ENCODE results near the gene ATP9A. TPM values are rescaled to one million over a fixed set of nuclear protein-coding genes. Genes with fewer than 3 reads are reported as not detected.

The ATP9A gene
- total and polyA plus RNA-seq, 10 of the 15 experiments (the other 5 are each of a cell fraction or from before 2014, with no cell fraction given): 0.03 to 0.81 (median 0.14) TPM

DNA sequence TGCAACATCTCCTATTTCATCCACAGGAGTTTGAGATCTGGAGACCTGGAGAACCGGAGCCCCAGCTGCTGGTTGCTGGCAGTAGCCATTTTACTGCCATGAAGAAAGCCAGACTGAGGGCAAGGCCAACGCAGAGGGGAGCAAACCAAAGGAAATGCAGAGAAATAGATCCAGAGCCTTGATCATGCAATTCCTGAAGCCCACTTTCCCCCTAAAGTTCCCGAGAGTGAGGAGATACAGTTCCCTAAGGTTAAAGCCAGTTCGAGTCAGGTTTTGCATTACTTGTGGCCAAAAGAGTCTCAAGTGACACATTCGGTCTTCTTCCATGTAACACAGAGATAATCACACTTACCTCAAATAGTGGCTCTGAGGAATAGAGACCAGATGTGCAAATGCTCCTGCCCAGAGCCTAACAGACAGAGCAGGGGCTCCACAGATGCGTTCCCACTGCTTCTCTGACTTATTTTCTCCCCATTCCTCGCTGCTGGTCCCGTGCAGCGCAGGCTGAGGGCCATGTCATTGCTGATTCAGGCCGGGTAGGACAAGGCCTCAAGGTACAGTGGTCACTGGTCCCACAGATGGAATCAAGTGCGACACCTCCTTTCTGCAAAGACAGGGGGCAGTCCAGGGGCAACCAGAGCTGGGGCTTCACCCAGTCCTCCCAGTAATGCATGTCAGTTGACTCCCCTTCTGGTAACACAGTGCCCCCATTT is 190.6 kb downstream of the ATP9A start (continued):
- TF ChIP-seq, protein P1, sequence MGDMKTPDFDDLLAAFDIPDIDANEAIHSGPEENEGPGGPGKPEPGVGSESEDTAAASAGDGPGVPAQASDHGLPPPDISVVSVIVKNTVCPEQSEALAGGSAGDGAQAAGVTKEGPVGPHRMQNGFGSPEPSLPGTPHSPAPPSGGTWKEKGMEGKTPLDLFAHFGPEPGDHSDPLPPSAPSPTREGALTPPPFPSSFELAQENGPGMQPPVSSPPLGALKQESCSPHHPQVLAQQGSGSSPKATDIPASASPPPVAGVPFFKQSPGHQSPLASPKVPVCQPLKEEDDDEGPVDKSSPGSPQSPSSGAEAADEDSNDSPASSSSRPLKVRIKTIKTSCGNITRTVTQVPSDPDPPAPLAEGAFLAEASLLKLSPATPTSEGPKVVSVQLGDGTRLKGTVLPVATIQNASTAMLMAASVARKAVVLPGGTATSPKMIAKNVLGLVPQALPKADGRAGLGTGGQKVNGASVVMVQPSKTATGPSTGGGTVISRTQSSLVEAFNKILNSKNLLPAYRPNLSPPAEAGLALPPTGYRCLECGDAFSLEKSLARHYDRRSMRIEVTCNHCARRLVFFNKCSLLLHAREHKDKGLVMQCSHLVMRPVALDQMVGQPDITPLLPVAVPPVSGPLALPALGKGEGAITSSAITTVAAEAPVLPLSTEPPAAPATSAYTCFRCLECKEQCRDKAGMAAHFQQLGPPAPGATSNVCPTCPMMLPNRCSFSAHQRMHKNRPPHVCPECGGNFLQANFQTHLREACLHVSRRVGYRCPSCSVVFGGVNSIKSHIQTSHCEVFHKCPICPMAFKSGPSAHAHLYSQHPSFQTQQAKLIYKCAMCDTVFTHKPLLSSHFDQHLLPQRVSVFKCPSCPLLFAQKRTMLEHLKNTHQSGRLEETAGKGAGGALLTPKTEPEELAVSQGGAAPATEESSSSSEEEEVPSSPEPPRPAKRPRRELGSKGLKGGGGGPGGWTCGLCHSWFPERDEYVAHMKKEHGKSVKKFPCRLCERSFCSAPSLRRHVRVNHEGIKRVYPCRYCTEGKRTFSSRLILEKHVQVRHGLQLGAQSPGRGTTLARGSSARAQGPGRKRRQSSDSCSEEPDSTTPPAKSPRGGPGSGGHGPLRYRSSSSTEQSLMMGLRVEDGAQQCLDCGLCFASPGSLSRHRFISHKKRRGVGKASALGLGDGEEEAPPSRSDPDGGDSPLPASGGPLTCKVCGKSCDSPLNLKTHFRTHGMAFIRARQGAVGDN (IDR thresholded peaks at IDR 0.05): no peak
- TF ChIP-seq, protein P2, sequence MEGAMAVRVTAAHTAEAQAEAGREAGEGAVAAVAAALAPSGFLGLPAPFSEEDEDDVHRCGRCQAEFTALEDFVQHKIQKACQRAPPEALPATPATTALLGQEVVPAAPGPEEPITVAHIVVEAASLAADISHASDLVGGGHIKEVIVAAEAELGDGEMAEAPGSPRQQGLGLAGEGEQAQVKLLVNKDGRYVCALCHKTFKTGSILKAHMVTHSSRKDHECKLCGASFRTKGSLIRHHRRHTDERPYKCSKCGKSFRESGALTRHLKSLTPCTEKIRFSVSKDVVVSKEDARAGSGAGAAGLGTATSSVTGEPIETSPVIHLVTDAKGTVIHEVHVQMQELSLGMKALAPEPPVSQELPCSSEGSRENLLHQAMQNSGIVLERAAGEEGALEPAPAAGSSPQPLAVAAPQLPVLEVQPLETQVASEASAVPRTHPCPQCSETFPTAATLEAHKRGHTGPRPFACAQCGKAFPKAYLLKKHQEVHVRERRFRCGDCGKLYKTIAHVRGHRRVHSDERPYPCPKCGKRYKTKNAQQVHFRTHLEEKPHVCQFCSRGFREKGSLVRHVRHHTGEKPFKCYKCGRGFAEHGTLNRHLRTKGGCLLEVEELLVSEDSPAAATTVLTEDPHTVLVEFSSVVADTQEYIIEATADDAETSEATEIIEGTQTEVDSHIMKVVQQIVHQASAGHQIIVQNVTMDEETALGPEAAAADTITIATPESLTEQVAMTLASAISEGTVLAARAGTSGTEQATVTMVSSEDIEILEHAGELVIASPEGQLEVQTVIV (IDR thresholded peaks at IDR 0.05; ENCODE audit: borderline replicate concordance, partially characterized antibody): no peak
- TF ChIP-seq SP1 (IDR thresholded peaks at IDR 0.05; ENCODE audit: low read depth, low read length) (no peak), NR2F1 (conservative IDR thresholded peaks at IDR 0.05) (no peak), HCFC1 (IDR thresholded peaks at IDR 0.05; ENCODE audit: low read length) (no peak), PAX8 (IDR thresholded peaks at IDR 0.05) (no peak), TARDBP (IDR thresholded peaks at IDR 0.05; ENCODE audit: borderline replicate concordance) (no peak), IKZF2 (IDR thresholded peaks at IDR 0.05) (no peak), ZNF24 (IDR thresholded peaks at IDR 0.05) (no peak), MTA3 (IDR thresholded peaks at IDR 0.05; ENCODE audit: borderline replicate concordance, low read length) (no peak), SUZ12 (IDR thresholded peaks at IDR 0.05; ENCODE audit: unreplicated experiment) (no peak)
- TF ChIP-seq, protein P3, sequence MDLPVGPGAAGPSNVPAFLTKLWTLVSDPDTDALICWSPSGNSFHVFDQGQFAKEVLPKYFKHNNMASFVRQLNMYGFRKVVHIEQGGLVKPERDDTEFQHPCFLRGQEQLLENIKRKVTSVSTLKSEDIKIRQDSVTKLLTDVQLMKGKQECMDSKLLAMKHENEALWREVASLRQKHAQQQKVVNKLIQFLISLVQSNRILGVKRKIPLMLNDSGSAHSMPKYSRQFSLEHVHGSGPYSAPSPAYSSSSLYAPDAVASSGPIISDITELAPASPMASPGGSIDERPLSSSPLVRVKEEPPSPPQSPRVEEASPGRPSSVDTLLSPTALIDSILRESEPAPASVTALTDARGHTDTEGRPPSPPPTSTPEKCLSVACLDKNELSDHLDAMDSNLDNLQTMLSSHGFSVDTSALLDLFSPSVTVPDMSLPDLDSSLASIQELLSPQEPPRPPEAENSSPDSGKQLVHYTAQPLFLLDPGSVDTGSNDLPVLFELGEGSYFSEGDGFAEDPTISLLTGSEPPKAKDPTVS (IDR thresholded peaks at IDR 0.05; ENCODE audit: low read depth, low read length): no peak

All from GM12878 (cell line).